ENCODE data around the gene TXNDC17.

GRCh38 chr17:6677158-6677831 is 36.4 kb downstream of the TXNDC17 start:
- TF ChIP-seq POLR2A (IDR thresholded peaks at IDR 0.05): no peak
- TF ChIP-seq, protein P1, sequence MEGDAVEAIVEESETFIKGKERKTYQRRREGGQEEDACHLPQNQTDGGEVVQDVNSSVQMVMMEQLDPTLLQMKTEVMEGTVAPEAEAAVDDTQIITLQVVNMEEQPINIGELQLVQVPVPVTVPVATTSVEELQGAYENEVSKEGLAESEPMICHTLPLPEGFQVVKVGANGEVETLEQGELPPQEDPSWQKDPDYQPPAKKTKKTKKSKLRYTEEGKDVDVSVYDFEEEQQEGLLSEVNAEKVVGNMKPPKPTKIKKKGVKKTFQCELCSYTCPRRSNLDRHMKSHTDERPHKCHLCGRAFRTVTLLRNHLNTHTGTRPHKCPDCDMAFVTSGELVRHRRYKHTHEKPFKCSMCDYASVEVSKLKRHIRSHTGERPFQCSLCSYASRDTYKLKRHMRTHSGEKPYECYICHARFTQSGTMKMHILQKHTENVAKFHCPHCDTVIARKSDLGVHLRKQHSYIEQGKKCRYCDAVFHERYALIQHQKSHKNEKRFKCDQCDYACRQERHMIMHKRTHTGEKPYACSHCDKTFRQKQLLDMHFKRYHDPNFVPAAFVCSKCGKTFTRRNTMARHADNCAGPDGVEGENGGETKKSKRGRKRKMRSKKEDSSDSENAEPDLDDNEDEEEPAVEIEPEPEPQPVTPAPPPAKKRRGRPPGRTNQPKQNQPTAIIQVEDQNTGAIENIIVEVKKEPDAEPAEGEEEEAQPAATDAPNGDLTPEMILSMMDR (IDR thresholded peaks at IDR 0.05): no peak

All from testis (tissue), 2 donors.